GM19328 (cell line): ENCODE data around the gene NCLN.
"Not testable (repeated sequence)": the region's sequence is repeated elsewhere in the genome, so short reads cannot be mapped to it uniquely, and the experiment has no call there.

Source experiments
- ATAC-seq: cut with Tn5 transposase; IDR thresholded peaks from one replicate; pipeline ENCODE4 v1.9.1; 2021; ENCODE audit warnings: mild to moderate bottlenecking, moderate library complexity; ENCODE audit not compliant: unreplicated experiment

NCLN gene

GRCh38 chr19:3185461-3186159, at the start of gene NCLN:
NCLN (plus strand) TSS chr19:3185930; CDS start chr19:3186031, 101 bp downstream.
- peak; percentile 61 for ATAC-seq

GRCh38 chr19:3135961-3136683, 49.6 kb upstream of the NCLN start, which contains the start of gene GNA15:
GNA15 (plus strand) TSS chr19:3136033; CDS start chr19:3136451, 418 bp downstream.
- ATAC-seq = no peak

GRCh38 chr19:3136684-3137055, 49.1 kb upstream of the NCLN start:
- ATAC-seq = no peak

- no peak for ATAC-seq
These were observed 48.6 kb upstream of the NCLN start for GRCh38 chr19:3137119-3137518.

- no peak for ATAC-seq
These were observed 47.5 kb upstream of the NCLN start for GRCh38 chr19:3138268-3138667.

DNA sequence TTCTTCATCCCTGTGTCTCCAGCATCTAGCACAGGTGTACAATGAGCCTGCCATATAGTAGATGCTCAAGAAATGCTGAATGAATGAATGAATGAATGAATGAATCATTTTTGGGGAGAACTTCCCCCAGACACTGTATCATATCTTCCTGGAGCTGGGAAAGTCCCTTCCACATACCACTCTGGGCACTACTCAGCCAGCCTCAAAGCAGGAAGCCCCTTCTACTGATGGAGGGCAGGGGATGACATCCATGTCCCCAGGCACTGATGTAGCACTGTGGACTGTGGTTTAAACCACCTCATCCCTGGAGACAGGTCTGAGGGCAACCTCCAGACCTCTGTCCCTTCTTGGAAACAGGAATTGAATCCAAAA, 45.1 kb upstream of the NCLN start:
- ATAC-seq = no peak

GRCh38 chr19:3142292-3142670, 43.4 kb upstream of the NCLN start:
- ATAC-seq = no peak

DNA sequence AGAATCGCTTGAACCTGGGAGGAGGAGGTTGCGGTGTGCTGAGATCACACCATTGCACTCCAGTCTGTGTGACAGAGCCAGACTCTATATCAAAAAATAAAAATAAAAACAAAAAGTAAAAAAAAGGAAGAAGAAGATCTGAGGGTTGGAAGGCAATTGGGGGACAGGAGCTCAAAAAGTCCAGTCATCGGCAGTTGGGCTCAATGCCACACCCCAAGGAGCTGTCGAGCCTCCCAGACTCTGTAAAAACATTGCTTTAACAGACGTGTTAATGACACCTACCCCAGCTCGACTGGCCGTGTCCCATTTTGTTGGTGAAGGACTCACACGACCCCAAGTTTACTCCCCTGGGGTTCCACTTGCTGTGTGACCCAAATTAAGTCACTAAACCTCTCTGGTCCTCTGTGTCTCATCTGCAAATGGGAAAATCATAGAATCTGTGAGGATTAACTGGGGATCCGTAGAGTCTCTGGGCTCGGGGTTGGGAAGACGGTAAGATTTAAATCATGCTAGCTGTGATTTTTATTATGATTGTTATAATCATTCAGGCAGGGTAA, 42.9 kb upstream of the NCLN start:
- no peak for ATAC-seq

DNA sequence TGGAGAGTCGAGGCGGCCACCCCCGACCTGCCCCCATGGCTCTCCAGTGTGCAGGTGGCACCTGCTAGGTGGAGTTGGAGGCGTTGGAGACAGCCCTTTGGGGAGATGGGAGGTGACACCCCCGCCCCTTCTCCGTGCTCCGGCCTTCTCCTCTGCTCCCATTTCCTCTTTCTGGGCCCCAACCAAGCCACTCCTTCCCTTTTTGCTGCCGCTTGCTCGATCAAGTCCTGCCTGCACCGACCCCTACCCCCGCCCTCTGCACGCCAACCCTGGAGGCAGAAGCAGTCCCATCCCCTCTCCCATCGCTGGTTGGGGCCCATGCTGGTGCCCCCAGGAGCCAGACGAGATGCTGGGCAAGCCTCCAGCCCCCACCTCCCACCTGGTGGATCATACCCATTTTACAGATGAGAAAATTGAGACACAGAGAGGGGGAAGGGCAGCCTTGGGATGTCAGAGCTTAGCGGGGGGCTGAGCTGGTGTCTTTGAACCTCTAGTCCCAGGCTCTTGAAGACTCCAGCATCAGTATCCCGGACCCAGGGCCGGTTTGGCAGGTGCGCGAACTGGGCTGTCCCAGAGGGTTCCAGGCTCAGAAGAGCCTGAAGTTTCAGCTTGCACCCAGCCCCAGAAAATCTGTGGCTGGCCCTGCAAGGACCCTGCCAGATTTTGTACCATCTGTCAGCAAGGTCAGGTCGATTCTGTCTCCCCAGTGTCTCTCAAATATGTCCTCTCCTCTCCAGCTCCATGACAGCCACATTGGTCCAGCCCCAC, 39.6 kb upstream of the NCLN start:
- ATAC-seq = no peak

DNA sequence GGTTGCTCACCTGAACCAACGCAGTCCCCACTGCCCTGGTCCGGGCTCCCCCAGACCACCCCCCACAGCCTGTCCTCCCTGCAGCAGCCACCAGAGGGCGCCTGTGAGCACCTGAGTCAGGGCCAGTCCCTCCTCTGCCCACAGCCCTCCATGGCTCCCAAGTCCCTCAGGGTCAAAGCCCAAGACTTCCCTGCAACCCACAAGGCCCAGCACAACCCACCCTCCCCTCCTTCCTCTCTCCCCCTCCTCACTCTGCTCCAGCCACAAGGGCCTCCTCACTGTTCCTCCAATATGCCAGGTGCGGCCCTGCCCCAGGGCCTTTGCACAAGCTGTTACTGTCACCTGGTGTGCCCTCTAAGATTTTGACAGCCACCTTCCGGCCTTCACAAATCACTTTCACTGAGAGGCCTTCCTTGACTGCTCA, 39.0 kb upstream of the NCLN start:
- no peak for ATAC-seq

GRCh38 chr19:3148503-3148902, 37.2 kb upstream of the NCLN start:
- ATAC-seq = no peak

DNA sequence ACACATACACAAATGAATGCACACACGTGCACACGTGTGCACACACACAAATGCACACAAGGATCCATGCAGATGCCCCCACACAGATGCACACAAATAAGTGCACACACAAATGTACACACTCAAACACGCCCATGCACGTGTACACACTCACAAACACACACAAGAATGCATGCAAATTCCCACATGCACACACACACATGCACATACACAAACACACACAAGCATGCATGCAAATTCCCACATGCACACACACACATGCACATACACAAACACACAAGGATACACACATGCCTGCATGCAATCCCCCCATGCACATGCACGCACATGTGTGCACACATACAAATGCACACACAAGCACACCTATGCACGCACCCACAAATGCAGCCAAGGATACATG, 36.6 kb upstream of the NCLN start:
- ATAC-seq = no peak

DNA sequence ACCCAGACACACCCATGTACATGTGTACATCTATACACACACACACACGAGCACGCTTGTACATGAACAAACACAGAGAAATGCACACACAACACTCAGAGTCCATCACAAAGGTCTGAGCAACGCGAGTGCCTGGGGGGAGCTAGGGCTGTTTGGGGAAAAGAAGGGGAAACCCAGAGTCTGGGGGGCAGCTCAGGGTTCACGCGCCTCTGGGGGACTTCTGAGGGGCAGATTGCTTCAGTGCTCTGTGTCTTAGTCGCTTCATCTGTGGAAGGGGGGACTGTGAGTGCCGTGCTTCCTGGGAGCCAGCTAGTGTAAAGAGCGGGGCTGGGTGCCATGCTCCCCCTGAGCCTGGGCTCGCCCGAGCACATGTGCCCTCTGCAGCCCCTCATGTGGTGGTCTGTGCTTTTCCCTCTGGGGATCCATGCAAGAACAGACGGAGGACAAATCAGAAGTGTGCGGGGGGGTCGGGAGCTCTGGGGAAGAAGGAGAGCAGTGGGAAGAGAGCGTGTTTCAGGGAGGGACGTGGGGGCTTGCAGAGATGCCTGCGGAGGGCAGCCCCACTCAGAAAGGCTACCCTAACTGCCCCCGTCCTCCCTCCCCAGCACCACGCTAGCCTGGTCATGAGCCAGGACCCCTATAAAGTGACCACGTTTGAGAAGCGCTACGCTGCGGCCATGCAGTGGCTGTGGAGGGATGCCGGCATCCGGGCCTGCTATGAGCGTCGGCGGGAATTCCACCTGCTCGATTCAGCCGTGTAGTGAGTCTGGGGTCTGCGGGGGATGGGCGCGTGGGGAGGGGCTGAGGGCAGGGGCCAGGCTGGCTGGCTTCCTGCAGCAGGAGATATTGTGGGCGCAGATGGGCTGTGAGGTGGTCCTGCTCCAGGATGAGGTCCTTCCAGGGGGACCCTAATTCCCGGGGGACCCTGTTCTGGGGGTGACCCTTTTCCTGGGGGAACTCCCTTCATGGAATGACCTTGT, 35.9 kb upstream of the NCLN start:
- ATAC-seq = no peak

GRCh38 chr19:3150739-3151329, 34.9 kb upstream of the NCLN start:
- no peak for ATAC-seq

- ATAC-seq = no peak
These were observed 33.9 kb upstream of the NCLN start for GRCh38 chr19:3151563-3152418.

DNA sequence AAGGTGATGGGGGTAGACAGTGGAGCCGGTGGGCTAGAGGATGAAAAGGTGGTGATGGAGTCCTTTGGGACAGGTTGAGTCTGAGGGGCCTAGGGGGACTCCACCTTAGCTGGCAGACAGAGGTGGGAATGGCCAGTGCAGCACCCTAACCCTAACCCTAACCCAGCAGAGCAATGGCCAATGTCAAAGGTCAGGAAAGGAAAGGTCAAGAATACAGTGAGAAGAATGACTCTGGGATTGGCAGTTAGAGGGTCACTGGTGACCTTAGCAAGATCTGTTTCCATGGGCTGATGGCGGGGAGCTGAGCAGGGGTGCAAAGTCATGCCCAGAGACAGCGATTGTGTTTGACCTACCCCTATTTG, 33.3 kb upstream of the NCLN start:
- ATAC-seq = no peak

DNA sequence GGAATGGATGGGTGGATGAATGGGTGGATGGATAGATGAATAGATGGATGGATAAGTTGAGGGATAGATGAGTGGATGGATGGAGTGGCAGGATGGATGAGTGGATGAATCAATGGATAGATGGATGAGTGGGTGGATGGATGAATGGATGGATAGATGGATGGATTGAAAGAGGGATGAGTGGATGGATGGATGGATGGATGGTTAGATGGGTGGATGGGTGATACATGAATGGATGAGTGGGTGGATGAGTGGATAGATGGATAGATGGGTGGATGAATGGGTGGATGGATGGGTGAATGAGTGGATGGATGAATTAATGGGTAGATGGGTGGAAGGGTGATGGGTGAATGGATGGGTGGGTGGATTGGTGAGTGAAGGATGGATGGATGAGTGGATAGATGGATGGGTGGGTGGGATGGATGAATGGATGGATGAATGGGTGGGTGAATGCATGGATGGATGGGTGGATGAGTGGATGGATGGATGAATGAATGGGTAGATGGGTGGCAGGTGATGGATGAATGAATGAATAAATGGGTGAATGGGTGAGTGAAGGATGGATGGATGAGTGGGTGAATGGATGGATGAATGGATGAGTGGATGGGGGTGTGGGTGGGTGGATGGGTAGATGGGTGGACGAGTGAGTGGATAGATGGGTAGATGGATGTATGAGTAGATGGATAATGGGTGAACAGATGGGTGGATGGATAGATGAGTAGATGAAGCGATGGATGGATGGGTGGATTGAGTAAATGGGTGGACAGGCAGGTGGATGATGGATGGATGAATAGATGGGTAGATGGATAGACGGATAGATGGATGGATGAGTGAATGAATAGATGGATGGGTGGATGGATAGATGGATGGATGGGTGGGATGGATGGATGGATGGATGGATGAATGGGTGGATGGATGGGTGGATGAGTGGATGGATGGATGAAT, 32.2 kb upstream of the NCLN start:
- ATAC-seq = no peak

- ATAC-seq = not testable (repeated sequence)
These were observed 31.3 kb upstream of the NCLN start for GRCh38 chr19:3154447-3154846.
